Measurements from ENCODE around the gene TBL1X.

DNA sequence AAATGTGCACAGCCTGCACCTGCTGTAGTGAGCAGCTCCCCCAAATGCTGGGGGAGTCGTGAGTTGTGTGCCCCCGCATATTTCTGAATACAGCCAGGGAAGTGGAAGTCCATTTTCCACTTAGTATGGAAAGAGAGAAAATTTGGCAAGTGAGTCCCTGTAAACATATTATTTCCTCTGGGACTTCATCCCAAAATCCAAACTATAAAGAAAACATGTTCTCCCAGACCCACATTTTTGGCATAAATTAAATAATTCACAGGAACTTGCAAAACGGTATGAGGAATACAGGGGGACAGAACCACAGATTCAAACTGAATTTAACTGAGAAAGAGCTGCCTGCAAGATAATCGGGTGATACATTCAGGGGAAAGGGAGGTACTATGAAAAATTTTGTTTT lies 193.6 kb downstream of the TBL1X start:
- TF ChIP-seq SIN3A (IDR thresholded peaks at IDR 0.05; ENCODE audit: borderline replicate concordance, insufficient read depth, low read depth, low read length) (no peak), POLR2AphosphoS5 (IDR thresholded peaks at IDR 0.05; ENCODE audit: low read depth, low read length) (no peak)
- TF ChIP-seq, protein P1, sequence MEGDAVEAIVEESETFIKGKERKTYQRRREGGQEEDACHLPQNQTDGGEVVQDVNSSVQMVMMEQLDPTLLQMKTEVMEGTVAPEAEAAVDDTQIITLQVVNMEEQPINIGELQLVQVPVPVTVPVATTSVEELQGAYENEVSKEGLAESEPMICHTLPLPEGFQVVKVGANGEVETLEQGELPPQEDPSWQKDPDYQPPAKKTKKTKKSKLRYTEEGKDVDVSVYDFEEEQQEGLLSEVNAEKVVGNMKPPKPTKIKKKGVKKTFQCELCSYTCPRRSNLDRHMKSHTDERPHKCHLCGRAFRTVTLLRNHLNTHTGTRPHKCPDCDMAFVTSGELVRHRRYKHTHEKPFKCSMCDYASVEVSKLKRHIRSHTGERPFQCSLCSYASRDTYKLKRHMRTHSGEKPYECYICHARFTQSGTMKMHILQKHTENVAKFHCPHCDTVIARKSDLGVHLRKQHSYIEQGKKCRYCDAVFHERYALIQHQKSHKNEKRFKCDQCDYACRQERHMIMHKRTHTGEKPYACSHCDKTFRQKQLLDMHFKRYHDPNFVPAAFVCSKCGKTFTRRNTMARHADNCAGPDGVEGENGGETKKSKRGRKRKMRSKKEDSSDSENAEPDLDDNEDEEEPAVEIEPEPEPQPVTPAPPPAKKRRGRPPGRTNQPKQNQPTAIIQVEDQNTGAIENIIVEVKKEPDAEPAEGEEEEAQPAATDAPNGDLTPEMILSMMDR (IDR thresholded peaks at IDR 0.05) = no peak
- TF ChIP-seq, protein P2, sequence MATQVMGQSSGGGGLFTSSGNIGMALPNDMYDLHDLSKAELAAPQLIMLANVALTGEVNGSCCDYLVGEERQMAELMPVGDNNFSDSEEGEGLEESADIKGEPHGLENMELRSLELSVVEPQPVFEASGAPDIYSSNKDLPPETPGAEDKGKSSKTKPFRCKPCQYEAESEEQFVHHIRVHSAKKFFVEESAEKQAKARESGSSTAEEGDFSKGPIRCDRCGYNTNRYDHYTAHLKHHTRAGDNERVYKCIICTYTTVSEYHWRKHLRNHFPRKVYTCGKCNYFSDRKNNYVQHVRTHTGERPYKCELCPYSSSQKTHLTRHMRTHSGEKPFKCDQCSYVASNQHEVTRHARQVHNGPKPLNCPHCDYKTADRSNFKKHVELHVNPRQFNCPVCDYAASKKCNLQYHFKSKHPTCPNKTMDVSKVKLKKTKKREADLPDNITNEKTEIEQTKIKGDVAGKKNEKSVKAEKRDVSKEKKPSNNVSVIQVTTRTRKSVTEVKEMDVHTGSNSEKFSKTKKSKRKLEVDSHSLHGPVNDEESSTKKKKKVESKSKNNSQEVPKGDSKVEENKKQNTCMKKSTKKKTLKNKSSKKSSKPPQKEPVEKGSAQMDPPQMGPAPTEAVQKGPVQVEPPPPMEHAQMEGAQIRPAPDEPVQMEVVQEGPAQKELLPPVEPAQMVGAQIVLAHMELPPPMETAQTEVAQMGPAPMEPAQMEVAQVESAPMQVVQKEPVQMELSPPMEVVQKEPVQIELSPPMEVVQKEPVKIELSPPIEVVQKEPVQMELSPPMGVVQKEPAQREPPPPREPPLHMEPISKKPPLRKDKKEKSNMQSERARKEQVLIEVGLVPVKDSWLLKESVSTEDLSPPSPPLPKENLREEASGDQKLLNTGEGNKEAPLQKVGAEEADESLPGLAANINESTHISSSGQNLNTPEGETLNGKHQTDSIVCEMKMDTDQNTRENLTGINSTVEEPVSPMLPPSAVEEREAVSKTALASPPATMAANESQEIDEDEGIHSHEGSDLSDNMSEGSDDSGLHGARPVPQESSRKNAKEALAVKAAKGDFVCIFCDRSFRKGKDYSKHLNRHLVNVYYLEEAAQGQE (IDR thresholded peaks at IDR 0.05; ENCODE audit: insufficient read depth in 1 of 2, low read depth in 2 of 2, low read length in 1 of 2) = no peak
